Measurements from ENCODE around the gene ERICH4.
"Not testable (repeated sequence)": the region's sequence is repeated elsewhere in the genome, so short reads cannot be mapped to it uniquely, and the experiment has no call there.

Gene ERICH4

DNA sequence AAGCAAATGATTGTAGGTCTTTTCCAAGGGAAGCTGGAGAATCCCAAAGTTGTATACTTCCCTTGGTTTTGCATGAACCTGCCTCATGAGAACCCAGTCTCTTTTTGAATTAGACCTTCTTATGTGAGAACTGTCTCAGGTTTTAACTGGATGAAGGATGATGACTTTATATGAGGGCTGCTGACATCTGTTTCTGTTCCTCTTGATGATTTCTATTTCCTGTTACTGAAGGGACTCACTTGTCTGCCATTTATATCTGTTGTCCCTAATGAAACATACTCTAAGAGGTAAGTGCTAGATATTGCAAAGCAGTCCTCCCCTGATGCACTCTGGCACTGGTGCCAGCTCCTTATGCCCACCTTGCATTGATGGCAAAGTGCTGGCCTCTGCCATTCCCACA, 33.6 kb downstream of the ERICH4 start:
- H3K4me3 ChIP-seq (ENCODE audit: low read length), result no peak overlapping the region
- H3K36me3 ChIP-seq (ENCODE audit: control insufficient read depth, insufficient read depth, low read length), result no peaks in the 10 kb centered on the region
- no peak overlapping the region for H3K27ac ChIP-seq (ENCODE audit: low read depth, low read length)
- H3K27me3 ChIP-seq (ENCODE audit: control insufficient read depth, insufficient read depth, low read length), result peaks cover 4% of the 10 kb centered on the region
- no peak overlapping the region for H3K9ac ChIP-seq (ENCODE audit: low read length)
- no peaks in the 10 kb centered on the region for H3K4me1 ChIP-seq (ENCODE audit: control insufficient read depth, insufficient read depth, low read length)

DNA sequence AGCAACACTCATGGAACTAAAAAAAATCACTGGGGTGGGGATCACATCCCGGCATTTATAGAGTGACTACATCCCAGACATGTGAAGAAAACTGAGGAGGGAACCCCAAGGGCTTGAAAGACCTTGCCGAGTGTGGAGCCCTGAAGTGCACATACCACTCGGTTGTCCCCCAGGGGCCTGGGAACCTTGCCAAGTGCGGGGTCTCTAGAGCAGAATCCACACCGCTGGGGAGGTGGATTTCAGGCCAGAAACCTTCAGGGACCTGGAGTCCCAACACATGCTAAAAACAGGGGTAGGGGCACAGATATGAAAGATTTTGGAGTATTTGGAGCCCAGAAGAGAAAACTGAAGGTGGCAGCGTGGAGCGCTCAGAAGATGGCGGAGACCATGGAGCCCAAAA, 35.2 kb downstream of the ERICH4 start:
- Histone ChIP-seq H3K4me1 (ENCODE audit: control insufficient read depth, insufficient read depth, low read length) (no peaks in the 10 kb centered on the region), H3K9ac (ENCODE audit: low read length) (no peak overlapping the region), H3K27me3 (ENCODE audit: control insufficient read depth, insufficient read depth, low read length) (peaks cover 4% of the 10 kb centered on the region), H3K4me3 (ENCODE audit: low read length) (no peak overlapping the region), H3K36me3 (ENCODE audit: control insufficient read depth, insufficient read depth, low read length) (no peaks in the 10 kb centered on the region), H3K27ac (ENCODE audit: low read depth, low read length) (no peak overlapping the region)

DNA sequence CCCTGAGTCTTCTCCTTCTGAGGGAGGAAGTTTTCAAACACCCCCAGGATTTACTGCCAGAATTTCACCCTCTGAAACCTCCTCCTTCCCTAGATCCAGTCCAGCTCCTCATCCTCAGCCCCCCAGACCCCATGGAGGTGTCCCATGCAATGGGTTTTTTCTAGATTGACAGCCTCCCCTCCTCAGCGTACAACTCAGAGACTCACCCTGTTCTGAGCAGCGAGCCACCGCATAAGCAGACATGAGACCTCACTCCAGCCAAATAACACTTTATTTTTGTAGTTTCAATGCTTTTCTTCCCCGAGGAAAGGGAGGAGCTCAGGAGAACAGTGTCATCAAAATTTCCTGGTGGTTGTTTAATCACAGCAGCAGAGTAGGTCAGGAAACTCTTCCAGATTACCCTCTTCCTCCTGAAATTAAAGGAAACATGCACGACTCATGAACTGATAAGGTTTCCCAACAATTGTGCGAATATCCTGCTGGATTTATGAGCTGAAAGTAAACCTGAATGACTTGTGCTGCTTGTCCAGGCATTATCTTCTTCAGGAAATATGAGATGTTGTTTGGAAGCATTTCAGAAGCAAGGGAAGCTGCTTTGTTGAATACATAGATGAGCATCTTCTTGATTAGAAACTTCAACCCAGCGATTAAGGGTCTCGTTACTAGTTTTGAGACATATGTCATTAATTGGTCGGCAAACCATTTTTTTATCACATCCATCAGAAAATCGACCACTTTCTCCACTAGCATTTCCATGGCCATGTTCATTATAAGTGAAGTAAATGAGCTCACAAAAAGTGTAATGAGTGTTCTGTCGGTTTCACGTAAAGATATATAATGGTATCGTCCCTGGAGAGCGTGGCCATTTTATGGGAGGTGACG, 36.2 kb downstream of the ERICH4 start:
- no peak overlapping the region for H3K27ac ChIP-seq (ENCODE audit: low read depth, low read length)
- no peak overlapping the region for H3K4me3 ChIP-seq (ENCODE audit: low read length)
- no peaks in the 10 kb centered on the region for H3K36me3 ChIP-seq (ENCODE audit: control insufficient read depth, insufficient read depth, low read length)
- no peak overlapping the region for H3K9ac ChIP-seq (ENCODE audit: low read length)
- no peaks in the 10 kb centered on the region for H3K27me3 ChIP-seq (ENCODE audit: control insufficient read depth, insufficient read depth, low read length)
- no peaks in the 10 kb centered on the region for H3K4me1 ChIP-seq (ENCODE audit: control insufficient read depth, insufficient read depth, low read length)

DNA sequence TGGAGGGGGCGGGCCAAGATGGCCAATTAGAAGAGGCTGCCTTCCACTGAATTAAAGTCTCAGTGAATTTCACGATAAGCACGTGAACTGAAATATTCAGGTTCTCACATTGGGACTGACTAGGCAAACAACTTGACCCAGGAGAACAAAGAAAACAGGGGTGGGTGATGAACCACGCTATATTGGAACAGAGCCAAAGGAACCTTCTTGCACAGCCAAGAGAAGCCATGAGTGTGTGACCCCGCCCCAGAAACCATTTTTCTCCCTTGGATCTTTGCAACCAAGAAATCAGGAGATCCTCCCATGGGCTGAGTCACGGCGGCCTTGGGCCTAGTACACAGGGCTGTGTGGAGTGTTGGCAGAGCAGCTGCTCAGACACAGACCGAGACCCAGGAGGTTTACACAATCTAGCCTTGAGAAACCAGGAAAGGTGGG, 36.8 kb downstream of the ERICH4 start:
- Histone ChIP-seq H3K27ac (ENCODE audit: low read depth, low read length) (no peak overlapping the region), H3K27me3 (ENCODE audit: control insufficient read depth, insufficient read depth, low read length) (no peaks in the 10 kb centered on the region), H3K9ac (ENCODE audit: low read length) (no peak overlapping the region), H3K4me3 (ENCODE audit: low read length) (no peak overlapping the region), H3K4me1 (ENCODE audit: control insufficient read depth, insufficient read depth, low read length) (no peaks in the 10 kb centered on the region), H3K36me3 (ENCODE audit: control insufficient read depth, insufficient read depth, low read length) (no peaks in the 10 kb centered on the region)

DNA sequence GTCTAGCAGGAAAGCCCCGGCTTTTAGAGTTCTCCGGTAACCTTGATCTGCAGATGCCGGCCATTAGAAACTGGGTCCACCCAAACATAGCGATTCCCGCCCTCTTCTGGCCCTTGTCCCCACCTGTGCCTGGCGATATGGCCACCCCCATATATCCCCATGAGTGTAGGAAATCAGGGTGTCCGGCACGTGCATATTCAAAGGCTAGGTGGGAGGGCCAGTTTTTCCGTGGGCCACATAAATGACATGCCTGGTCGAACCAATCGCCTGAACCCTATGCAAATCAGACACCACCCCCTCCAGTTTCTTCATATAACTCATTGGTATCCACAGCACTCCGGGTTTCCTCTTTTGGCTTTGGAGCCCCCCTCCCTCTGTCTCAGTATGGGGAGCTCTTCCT, 37.4 kb downstream of the ERICH4 start:
- no peaks in the 10 kb centered on the region for H3K27me3 ChIP-seq (ENCODE audit: control insufficient read depth, insufficient read depth, low read length)
- no peaks in the 10 kb centered on the region for H3K4me1 ChIP-seq (ENCODE audit: control insufficient read depth, insufficient read depth, low read length)
- H3K27ac ChIP-seq (ENCODE audit: low read depth, low read length), result no peak overlapping the region
- H3K9ac ChIP-seq (ENCODE audit: low read length), result no peak overlapping the region
- no peaks in the 10 kb centered on the region for H3K36me3 ChIP-seq (ENCODE audit: control insufficient read depth, insufficient read depth, low read length)
- H3K4me3 ChIP-seq (ENCODE audit: low read length), result no peak overlapping the region

DNA sequence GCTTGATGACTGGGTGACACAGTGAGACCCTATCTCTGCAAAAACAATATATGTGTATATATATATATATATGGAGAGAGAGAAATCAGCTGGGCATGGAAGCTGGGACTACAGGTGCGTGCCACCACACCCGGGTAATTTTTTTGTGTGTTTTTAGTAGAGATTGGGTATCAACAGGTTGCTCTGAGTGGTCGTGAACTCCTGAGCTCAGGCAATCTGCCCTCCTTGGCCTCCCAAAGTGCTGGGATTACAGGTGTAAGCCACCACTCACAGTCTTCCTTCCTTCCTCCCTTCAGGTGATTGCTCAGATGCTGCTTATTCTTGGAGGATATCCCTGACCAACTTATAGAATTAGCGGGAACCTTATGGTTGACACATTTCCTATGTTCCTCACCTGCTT, 41.9 kb downstream of the ERICH4 start:
- H3K9ac ChIP-seq (ENCODE audit: low read length), result no peak overlapping the region
- no peak overlapping the region for H3K27ac ChIP-seq (ENCODE audit: low read depth, low read length)
- H3K4me3 ChIP-seq (ENCODE audit: low read length), result no peak overlapping the region
- no peaks in the 10 kb centered on the region for H3K36me3 ChIP-seq (ENCODE audit: control insufficient read depth, insufficient read depth, low read length)
- H3K4me1 ChIP-seq (ENCODE audit: control insufficient read depth, insufficient read depth, low read length), result no peaks in the 10 kb centered on the region
- no peaks in the 10 kb centered on the region for H3K27me3 ChIP-seq (ENCODE audit: control insufficient read depth, insufficient read depth, low read length)

DNA sequence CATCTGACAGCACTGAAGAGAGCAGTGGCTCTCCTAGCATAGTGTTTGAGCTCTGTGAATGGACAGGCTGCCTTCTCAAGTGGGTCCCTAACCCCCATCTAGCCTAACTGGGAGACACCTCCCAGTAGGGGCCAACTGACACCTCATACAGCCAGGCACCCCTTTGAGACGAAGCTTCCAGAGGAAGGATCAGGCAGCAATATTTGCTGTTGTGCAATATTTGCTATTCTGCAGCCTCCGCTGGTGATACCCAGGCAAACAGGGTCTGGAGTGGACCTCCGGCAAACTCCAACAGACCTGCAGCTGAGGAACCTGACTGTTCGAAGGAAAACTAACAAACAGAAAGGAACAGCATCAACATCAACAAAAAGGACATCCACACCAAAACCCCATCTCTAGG, 44.0 kb downstream of the ERICH4 start:
- H3K9ac ChIP-seq (ENCODE audit: low read length); H3K4me1 ChIP-seq (ENCODE audit: control insufficient read depth, insufficient read depth, low read length): not testable (repeated sequence)

DNA sequence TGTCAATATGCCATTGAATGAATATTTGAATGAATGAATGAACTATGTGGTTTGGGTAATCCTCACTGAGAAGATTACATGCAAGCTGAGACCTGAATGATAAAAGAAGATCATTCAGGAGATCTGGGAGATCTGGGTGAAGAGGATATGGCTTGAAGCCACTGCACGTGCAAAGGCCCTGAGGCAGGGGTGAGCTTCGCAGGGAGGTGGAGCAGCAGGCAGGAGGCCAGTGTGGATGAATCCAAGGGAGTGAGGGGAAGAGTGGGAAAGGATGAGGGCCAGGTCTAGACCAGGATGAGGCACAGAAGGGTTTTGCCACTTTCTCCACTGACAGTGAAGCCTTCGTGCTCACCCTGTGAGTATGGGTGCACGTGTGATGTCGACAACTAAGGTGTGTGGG, 49.9 kb downstream of the ERICH4 start:
- Histone ChIP-seq H3K36me3 (ENCODE audit: control insufficient read depth, insufficient read depth, low read length) (no peaks in the 10 kb centered on the region), H3K9ac (ENCODE audit: low read length) (no peak overlapping the region), H3K4me1 (ENCODE audit: control insufficient read depth, insufficient read depth, low read length) (no peaks in the 10 kb centered on the region), H3K4me3 (ENCODE audit: low read length) (no peak overlapping the region), H3K27ac (ENCODE audit: low read depth, low read length) (no peak overlapping the region), H3K27me3 (ENCODE audit: control insufficient read depth, insufficient read depth, low read length) (no peaks in the 10 kb centered on the region)

More for the DNA sequence above, 44.0 kb downstream of the ERICH4 start:
- not testable (repeated sequence) for H3K27me3 ChIP-seq (ENCODE audit: control insufficient read depth, insufficient read depth, low read length); H3K36me3 ChIP-seq (ENCODE audit: control insufficient read depth, insufficient read depth, low read length); H3K4me3 ChIP-seq (ENCODE audit: low read length); H3K27ac ChIP-seq (ENCODE audit: low read depth, low read length)
